Activated naive CD8-positive, alpha-beta T cell treated with anti-CD3 and anti-CD28 coated beads for 36 hours (primary cell): ENCODE measurements around the gene ADH1B. TPM values are rescaled to one million over a fixed set of nuclear protein-coding genes. Genes with fewer than 3 reads are reported as not detected.
"Not testable (repeated sequence)": the region's sequence is repeated elsewhere in the genome, so short reads cannot be mapped to it uniquely, and the experiment has no call there.

ENCODE experiments used
- DNase-seq: peaks from one replicate; pipeline ENCODE4 v3.0.0; 2021
- H3K27ac Mint-ChIP-seq: one replicate; pipeline ENCODE4 v1.8.0; 2022; ENCODE audit warnings: mild to moderate bottlenecking, moderate library complexity, mixed read lengths
- H3K27me3 Mint-ChIP-seq: one replicate; pipeline ENCODE4 v1.8.0; 2022; ENCODE audit warnings: mild to moderate bottlenecking, mixed read lengths
- H3K36me3 Mint-ChIP-seq: one replicate; pipeline ENCODE4 v1.8.0; 2021; ENCODE audit warnings: mild to moderate bottlenecking, mixed read lengths
- H3K4me1 Mint-ChIP-seq: one replicate; pipeline ENCODE4 v1.8.0; 2021; ENCODE audit warnings: mixed read lengths
- H3K4me3 Mint-ChIP-seq: one replicate; pipeline ENCODE4 v1.8.0; 2022; ENCODE audit warnings: mild to moderate bottlenecking, moderate library complexity, mixed read lengths
- H3K9me3 Mint-ChIP-seq: one replicate; pipeline ENCODE4 v1.8.0; 2022; ENCODE audit warnings: mixed read lengths
- total RNA-seq, 2 experiments: library from RNA; stranded (reverse); gene quantifications; one replicate each; pipeline ENCODE4 v1.2.3, GENCODE V29; 2021

Gene ADH1B
- not detected for total RNA-seq

GRCh38 chr4:99321241-99322191 lies at the start of gene ADH1B:
TSS of gene ADH1B (minus strand) at chr4:99321401. CDS start at chr4:99321331, 70 bp downstream.
- H3K4me3 Mint-ChIP-seq, result no peak within 1 kb of the TSS
- DNase-seq, result no peak
- peaks cover 10% of the 10 kb centered on the region for H3K27me3 Mint-ChIP-seq
- H3K36me3 Mint-ChIP-seq, result no peaks in the 10 kb centered on the region
- no peak within 1 kb of the TSS for H3K27ac Mint-ChIP-seq
- H3K4me1 Mint-ChIP-seq, result no peaks in the 10 kb centered on the region
- H3K9me3 Mint-ChIP-seq, result no peaks in the 10 kb centered on the region

- not testable (repeated sequence) for H3K4me1 Mint-ChIP-seq, H3K4me3 Mint-ChIP-seq, H3K36me3 Mint-ChIP-seq, H3K27ac Mint-ChIP-seq, DNase-seq, H3K9me3 Mint-ChIP-seq
- H3K27me3 Mint-ChIP-seq, result peaks cover 17% of the 10 kb centered on the region
Measured at GRCh38 chr4:99367817-99368216, 46.6 kb upstream of the ADH1B start.

- Mint-ChIP-seq H3K9me3 (peaks cover 3% of the 10 kb centered on the region), H3K27ac (no peak overlapping the region), H3K4me3 (no peak overlapping the region), H3K4me1 (no peaks in the 10 kb centered on the region), H3K27me3 (peaks cover 17% of the 10 kb centered on the region), H3K36me3 (no peaks in the 10 kb centered on the region)
- DNase-seq, result no peak
Measured at GRCh38 chr4:99366491-99366890, 45.3 kb upstream of the ADH1B start.

DNA sequence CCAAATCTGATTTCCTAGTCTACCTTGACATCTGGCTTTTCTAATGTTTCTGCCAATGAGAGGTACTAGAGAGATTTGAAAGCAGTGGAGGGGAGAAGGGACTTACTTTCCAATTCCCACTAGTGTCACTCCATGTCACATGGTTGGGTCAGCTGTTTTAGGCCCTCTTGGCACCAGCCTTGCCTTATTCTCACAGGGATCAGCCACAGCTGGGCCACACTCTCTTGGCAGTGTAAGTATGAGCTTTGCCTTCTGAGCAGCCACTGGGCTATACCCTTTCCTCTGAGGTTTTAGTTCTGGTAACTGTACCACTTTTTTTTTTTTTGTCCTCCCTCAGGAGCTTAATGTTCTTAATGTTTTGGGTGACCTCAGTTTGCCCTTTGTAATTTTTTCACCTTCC lies 41.6 kb upstream of the ADH1B start:
- no peaks in the 10 kb centered on the region for H3K36me3 Mint-ChIP-seq
- DNase-seq, result no peak
- H3K4me3 Mint-ChIP-seq, result no peak overlapping the region
- H3K4me1 Mint-ChIP-seq, result peaks cover 3% of the 10 kb centered on the region
- peaks cover 14% of the 10 kb centered on the region for H3K27me3 Mint-ChIP-seq
- H3K27ac Mint-ChIP-seq, result no peak overlapping the region
- peaks cover 3% of the 10 kb centered on the region for H3K9me3 Mint-ChIP-seq

GRCh38 chr4:99361899-99362275 lies 40.7 kb upstream of the ADH1B start:
- Mint-ChIP-seq H3K9me3 (peaks cover 3% of the 10 kb centered on the region), H3K36me3 (no peaks in the 10 kb centered on the region), H3K27me3 (peaks cover 14% of the 10 kb centered on the region)

DNA sequence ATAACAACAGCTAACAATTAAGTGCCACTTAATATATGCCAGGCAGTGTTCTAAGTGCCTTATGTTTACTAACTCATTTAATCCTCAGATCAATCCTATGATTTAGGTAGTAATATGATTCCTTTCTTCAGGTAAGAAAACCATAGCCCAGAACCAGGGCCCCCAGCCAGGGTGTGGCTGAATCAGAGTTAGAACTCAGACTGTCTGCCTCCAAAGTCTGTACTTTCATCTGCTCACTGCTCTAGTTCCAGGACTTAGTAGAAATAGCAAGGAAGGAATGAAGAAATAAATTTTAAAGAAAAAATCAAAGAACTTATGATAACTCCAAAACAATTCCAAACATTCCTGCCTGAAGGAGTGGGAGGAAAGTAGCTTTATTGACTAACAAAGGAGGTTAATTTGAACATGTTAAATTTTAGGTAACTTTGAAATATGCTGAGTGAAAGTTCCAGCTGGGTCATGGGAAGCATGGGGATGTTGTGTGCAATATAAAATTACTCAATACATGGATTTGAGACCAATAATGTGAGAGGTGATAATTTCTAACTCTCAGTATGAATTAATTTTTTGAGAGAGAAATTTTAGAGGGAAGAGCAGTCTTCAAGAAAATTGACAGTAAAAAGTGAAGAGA lies 40.2 kb upstream of the ADH1B start:
- Mint-ChIP-seq H3K27me3 (peaks cover 14% of the 10 kb centered on the region), H3K4me1 (peaks cover 6% of the 10 kb centered on the region)
- DNase-seq, result no peak

More at GRCh38 chr4:99361899-99362275, 40.7 kb upstream of the ADH1B start:
- Mint-ChIP-seq H3K4me3 (no peak overlapping the region), H3K27ac (no peak overlapping the region), H3K4me1 (peaks cover 3% of the 10 kb centered on the region)
- no peak for DNase-seq

GRCh38 chr4:99359480-99360204 lies 38.4 kb upstream of the ADH1B start:
- H3K4me3 Mint-ChIP-seq, result no peak overlapping the region
- H3K27ac Mint-ChIP-seq, result no peak overlapping the region
- H3K4me1 Mint-ChIP-seq, result peaks cover 11% of the 10 kb centered on the region
- DNase-seq, result no peak
- no peaks in the 10 kb centered on the region for H3K36me3 Mint-ChIP-seq
- H3K27me3 Mint-ChIP-seq, result peaks cover 12% of the 10 kb centered on the region
- peaks cover 4% of the 10 kb centered on the region for H3K9me3 Mint-ChIP-seq

More for the DNA sequence above, 40.2 kb upstream of the ADH1B start:
- Mint-ChIP-seq H3K4me3 (no peak overlapping the region), H3K36me3 (no peaks in the 10 kb centered on the region), H3K27ac (no peak overlapping the region), H3K9me3 (peaks cover 3% of the 10 kb centered on the region)

DNA sequence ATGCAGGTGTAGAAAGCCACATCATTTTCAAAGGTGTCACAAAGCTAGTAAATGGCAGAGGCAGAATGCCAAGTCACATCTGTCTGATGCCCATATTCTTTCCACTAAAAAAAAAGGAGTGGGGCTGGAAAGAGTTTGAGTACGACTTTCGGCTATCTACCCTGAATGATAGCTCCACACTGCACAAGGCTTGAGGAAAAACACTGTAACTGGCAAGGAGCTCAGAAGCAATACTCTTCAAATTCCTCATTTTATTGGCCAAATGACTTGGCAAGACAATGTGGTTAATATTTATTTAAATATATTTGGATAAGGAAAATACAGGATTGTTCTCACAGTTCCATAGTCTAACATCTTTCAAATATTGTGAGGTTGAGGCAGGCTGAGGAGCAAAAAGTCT lies 36.7 kb upstream of the ADH1B start:
- no peaks in the 10 kb centered on the region for H3K36me3 Mint-ChIP-seq
- H3K4me3 Mint-ChIP-seq, result no peak overlapping the region
- H3K27me3 Mint-ChIP-seq, result peaks cover 18% of the 10 kb centered on the region
- no peak overlapping the region for H3K27ac Mint-ChIP-seq
- H3K9me3 Mint-ChIP-seq, result peaks cover 4% of the 10 kb centered on the region
- DNase-seq, result no peak
- peaks cover 11% of the 10 kb centered on the region for H3K4me1 Mint-ChIP-seq

DNA sequence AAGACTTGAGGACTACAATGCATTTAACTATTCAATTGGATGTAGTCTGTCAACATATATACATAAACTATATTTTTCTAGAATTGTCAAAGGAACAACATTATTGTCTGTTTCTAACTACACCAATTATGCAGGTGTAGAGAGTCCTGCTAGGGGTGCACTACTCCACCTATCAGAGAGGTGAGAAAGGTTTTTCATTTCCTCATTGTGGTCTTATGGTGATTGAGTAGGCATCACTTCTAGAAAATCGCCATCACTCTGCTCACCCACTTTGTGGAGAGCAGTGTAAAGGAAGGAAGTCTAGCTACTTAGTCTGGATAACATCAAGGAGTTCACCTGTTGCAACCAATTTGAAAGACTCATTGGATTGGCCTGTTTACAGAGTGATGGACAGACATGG lies 35.8 kb upstream of the ADH1B start:
- Mint-ChIP-seq H3K9me3 (peaks cover 4% of the 10 kb centered on the region), H3K36me3 (no peaks in the 10 kb centered on the region), H3K27ac (no peak overlapping the region), H3K4me3 (no peak overlapping the region), H3K27me3 (peaks cover 18% of the 10 kb centered on the region), H3K4me1 (peaks cover 11% of the 10 kb centered on the region)
- no peak for DNase-seq

GRCh38 chr4:99356149-99356548 lies 34.9 kb upstream of the ADH1B start:
- H3K4me1 Mint-ChIP-seq, result peaks cover 11% of the 10 kb centered on the region
- H3K4me3 Mint-ChIP-seq, DNase-seq, H3K9me3 Mint-ChIP-seq, H3K36me3 Mint-ChIP-seq: not testable (repeated sequence)
- H3K27me3 Mint-ChIP-seq, result peaks cover 18% of the 10 kb centered on the region
- peak overlapping the region; percentile 19 for H3K27ac Mint-ChIP-seq

GRCh38 chr4:99352602-99353537 lies 31.7 kb upstream of the ADH1B start, which contains the start of gene ADH1C:
TSS of gene ADH1C (minus strand) at chr4:99352746. CDS start at chr4:99352675, 71 bp downstream.
- no peak within 1 kb of the TSS for H3K27ac Mint-ChIP-seq
- DNase-seq, result no peak
- peaks cover 4% of the 10 kb centered on the region for H3K9me3 Mint-ChIP-seq
- no peak within 1 kb of the TSS for H3K4me3 Mint-ChIP-seq
- no peaks in the 10 kb centered on the region for H3K36me3 Mint-ChIP-seq
- peaks cover 22% of the 10 kb centered on the region for H3K27me3 Mint-ChIP-seq
- H3K4me1 Mint-ChIP-seq, result peaks cover 8% of the 10 kb centered on the region

DNA sequence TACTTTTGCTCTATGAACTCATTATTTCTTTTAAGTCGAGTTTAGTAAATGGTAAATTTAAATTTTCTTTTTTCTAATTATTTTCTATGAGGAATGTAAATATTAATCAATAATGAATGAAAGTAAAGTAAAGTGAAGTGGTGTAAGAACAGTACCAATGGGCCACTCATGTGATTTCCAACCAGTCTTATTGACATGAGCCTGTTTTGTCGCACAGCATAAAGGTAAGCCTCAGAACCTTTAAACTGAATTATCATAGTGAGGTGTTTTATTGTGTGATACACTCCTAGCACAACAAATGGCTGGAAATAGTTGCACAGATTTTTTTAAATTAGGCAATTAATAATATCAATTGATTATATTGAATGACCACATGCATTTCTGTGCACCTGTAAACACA lies 30.3 kb upstream of the ADH1B start:
- H3K27me3 Mint-ChIP-seq, result peaks cover 15% of the 10 kb centered on the region
- no peaks in the 10 kb centered on the region for H3K36me3 Mint-ChIP-seq
- H3K9me3 Mint-ChIP-seq, result peaks cover 4% of the 10 kb centered on the region
- no peak overlapping the region for H3K4me3 Mint-ChIP-seq
- H3K4me1 Mint-ChIP-seq, result peaks cover 6% of the 10 kb centered on the region
- no peak for DNase-seq
- H3K27ac Mint-ChIP-seq, result no peak overlapping the region

DNA sequence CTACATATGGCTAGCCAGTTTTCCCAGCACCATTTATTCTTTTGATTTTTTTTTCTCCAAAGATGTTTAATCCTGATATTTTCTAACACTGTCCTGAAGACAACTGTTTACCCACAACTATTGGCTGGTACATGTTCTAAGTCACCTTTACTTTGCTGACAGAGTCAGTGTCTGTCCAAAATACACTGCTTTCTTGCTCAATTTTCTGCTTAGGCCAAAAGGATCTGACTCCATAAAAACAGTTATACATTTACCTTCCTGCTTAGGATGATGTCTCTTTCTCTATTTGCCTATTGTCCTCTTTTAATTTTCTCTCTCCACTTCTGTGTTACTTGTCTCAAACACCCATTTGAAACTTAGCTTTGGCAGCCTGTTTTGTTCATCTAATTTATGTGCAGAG lies 28.1 kb upstream of the ADH1B start:
- Mint-ChIP-seq H3K36me3 (no peaks in the 10 kb centered on the region), H3K4me3 (no peak overlapping the region), H3K9me3 (no peaks in the 10 kb centered on the region), H3K4me1 (no peaks in the 10 kb centered on the region), H3K27me3 (peaks cover 10% of the 10 kb centered on the region), H3K27ac (no peak overlapping the region)
- no peak for DNase-seq

GRCh38 chr4:99342624-99343023 lies 21.4 kb upstream of the ADH1B start:
- not testable (repeated sequence) for DNase-seq, H3K36me3 Mint-ChIP-seq, H3K27ac Mint-ChIP-seq, H3K4me1 Mint-ChIP-seq, H3K4me3 Mint-ChIP-seq, H3K27me3 Mint-ChIP-seq, H3K9me3 Mint-ChIP-seq
